ENCODE measurements around the gene CSNK2A3.

DNA sequence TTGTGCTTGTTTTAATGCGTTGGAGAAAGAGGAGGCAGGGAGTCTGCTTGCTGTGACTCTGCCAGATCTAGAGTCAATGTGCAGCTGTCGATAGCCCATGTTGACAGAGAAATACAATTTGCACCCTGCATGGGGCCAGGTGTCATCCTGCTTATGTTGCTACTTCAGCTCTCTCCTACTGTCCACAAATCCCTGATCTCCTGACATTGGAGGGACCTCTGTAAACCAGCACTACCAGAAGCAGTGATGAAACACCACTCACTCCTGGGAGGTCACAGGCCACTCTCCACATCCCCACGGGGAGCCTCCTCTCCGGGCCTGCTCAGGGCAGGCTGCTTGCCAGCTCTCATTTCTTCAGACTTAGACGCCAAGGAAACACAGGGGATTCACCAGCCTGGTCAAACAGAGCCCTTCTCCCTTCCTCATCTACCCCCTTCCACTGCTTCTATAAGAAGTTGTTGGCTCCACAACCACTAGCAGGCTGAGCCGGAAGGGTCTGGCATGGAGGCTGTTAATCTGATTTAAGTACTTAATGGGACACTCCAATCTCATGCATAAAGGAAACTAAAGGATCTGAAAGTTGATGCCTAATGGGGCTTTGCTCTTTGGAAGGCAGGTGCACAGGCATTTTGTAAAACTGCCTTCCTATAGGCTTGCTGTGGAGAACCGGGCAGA lies 29.9 kb upstream of the CSNK2A3 start:
- TF ChIP-seq, protein P1, sequence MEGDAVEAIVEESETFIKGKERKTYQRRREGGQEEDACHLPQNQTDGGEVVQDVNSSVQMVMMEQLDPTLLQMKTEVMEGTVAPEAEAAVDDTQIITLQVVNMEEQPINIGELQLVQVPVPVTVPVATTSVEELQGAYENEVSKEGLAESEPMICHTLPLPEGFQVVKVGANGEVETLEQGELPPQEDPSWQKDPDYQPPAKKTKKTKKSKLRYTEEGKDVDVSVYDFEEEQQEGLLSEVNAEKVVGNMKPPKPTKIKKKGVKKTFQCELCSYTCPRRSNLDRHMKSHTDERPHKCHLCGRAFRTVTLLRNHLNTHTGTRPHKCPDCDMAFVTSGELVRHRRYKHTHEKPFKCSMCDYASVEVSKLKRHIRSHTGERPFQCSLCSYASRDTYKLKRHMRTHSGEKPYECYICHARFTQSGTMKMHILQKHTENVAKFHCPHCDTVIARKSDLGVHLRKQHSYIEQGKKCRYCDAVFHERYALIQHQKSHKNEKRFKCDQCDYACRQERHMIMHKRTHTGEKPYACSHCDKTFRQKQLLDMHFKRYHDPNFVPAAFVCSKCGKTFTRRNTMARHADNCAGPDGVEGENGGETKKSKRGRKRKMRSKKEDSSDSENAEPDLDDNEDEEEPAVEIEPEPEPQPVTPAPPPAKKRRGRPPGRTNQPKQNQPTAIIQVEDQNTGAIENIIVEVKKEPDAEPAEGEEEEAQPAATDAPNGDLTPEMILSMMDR (conservative IDR thresholded peaks at IDR 0.05; ENCODE audit: low read length) = no peak
- no peak for TF ChIP-seq EZH2phosphoT487 (IDR thresholded peaks at IDR 0.05; ENCODE audit: borderline replicate concordance, low read depth, low read length)
